Subcutaneous abdominal adipose tissue (tissue), 5 donors: Measurements from ENCODE around the gene PRRT4.
A peak's percentile ranks its signal among the peaks of the same experiment; 100 is the strongest.

Experiments used
- H3K27ac ChIP-seq: one replicate; pipeline ENCODE4 v1.7.0; 2013; ENCODE audit warnings: low read depth, mild to moderate bottlenecking, inconsistent platforms, low read length, moderate library complexity
- H3K27me3 ChIP-seq, 5 donors: one replicate each; pipeline ENCODE4 v1.7.0; 2013; ENCODE audit warnings: low read length in 5 of 5, inconsistent platforms in 1 of 5; ENCODE audit not compliant: control insufficient read depth in 5 of 5, insufficient read depth in 4 of 5
- H3K36me3 ChIP-seq, 5 donors: one replicate each; pipeline ENCODE4 v1.7.0; 2013; ENCODE audit warnings: low read length in 5 of 5; ENCODE audit not compliant: control insufficient read depth in 5 of 5, insufficient read depth in 5 of 5
- H3K4me1 ChIP-seq, 5 donors: one replicate each; pipeline ENCODE4 v1.7.0; 2013; ENCODE audit warnings: low read length in 5 of 5, mild to moderate bottlenecking in 3 of 5, moderate library complexity in 1 of 5; ENCODE audit not compliant: control insufficient read depth in 5 of 5, insufficient read depth in 5 of 5
- H3K4me3 ChIP-seq, 5 donors: one replicate each; pipeline ENCODE4 v1.7.0; 2013; ENCODE audit warnings: low read length in 5 of 5, low read depth in 1 of 5
- H3K9ac ChIP-seq, 5 donors: one replicate each; pipeline ENCODE4 v1.7.0; 2013; ENCODE audit warnings: low read length in 5 of 5, mild to moderate bottlenecking in 4 of 5, moderate library complexity in 3 of 5
- H3K9me3 ChIP-seq, 5 donors: one replicate each; pipeline ENCODE4 v1.7.0; 2013; ENCODE audit warnings: low read length in 5 of 5; ENCODE audit not compliant: control insufficient read depth in 5 of 5
- donor health status: healthy.
- donor health status: healthy.
- donor health status: healthy.
- donor health status: healthy.
- donor health status: healthy.

Gene PRRT4

DNA sequence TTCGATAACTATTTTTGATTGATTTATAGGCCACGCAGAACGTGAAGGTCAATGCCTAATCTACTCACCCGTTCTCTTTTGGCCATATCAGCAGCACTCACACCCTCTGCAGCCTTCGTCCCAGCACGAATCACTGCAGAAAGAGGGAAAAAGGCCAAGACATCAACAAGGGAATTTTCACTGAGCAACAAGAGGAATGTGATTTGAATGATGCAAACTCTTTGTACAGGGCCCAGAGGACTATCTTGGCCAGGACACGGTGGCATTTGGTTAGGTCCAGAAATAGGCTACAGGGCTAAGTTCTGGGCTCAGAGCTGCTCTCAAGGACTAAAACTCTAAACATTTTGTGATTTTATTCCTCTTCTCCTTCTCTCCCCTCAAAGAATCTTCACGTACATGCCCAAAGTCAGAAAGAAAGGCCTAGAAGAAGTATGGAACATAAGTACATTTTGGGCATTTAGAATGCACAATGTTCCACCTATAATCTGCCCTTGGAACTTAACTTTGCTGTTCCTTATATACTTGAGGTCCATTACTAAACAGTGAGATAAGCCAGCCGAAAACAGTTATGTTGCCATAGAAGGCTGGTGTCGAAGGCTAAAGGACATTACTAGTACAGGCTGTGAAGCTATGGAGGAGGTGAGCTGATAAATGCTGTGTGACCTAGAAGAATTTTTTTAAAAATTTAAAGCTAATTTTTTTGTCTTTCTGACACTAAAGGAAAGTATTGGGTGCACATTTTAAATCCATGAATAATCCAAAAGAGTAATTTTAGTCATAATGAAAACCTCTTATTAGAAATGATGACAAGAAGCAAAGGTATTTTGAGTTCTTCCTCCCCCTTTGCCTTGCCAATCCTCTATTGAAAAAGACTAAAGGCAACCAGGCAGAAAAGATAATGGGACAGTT is 37.8 kb downstream of the PRRT4 start:
- no peak overlapping the region for H3K4me3 ChIP-seq
- no peaks in the 10 kb centered on the region for H3K27me3 ChIP-seq
- H3K4me1 ChIP-seq: peaks cover 0 to 40% (median 29%) of the 10 kb centered on the region in 5 donors
- peak overlapping the region; percentile 93 for H3K27ac ChIP-seq
- H3K36me3 ChIP-seq: peaks cover 23 to 87% (median 61%) of the 10 kb centered on the region in 5 donors
- H3K9ac ChIP-seq: peak overlapping the region in 2 of 5 donors; percentile 33 to 37
- no peaks in the 10 kb centered on the region for H3K9me3 ChIP-seq

DNA sequence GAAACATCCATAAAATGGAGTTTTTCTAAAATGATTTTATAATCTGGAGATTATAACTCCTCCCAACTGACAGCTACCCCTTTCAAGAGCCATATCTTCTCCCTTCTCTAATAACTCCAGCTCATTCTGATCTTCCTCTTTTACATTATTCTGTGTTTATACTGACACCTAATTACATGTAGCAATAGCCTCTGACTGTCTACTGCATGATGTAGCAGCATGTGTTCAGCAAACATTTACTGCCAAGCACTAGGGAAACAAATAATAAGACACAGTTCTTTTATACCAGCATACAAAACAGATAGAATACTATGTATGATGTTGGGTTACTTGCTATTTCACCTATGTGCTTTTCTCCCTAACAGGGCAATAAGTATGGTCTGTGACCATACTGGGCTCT is 38.5 kb downstream of the PRRT4 start:
- Histone ChIP-seq H3K36me3 (peaks cover 21 to 85% (median 66%) of the 10 kb centered on the region in 5 donors), H3K9me3 (no peaks in the 10 kb centered on the region), H3K9ac (no peak overlapping the region), H3K4me1 (peaks cover 0 to 40% (median 29%) of the 10 kb centered on the region in 5 donors), H3K4me3 (no peak overlapping the region), H3K27ac (peak overlapping the region; percentile 93), H3K27me3 (no peaks in the 10 kb centered on the region)

DNA sequence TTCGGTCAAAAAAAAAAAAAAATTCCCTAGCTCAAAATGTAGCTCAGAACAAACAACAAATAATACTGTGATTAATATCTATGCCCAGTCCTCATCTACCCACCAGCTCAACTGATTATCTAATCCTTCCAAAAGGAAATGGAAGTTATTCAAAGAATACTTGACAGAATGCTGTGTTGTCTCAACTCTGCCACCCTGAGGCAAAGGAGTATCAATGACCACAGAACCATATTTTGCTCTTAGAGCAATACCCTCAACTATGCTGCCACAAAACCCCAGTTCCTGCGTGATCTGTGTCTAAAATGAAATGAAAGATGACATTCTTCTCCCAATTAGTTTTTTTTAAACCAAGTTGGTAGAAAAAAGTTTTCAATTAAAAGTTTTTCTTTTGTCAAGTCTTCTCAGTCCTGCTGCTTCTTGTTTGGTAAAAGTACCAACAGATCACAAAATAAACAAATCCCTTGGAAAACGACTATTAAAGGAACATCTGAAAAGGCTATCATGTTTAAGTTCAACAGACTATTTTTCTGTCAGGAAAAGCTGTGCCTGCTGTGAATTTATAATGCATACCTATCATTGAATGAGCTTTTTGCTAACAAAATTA is 39.3 kb downstream of the PRRT4 start:
- Histone ChIP-seq H3K9ac (no peak overlapping the region), H3K27ac (peak overlapping the region; percentile 93), H3K4me1 (peaks cover 0 to 40% (median 29%) of the 10 kb centered on the region in 5 donors), H3K36me3 (peaks cover 24 to 85% (median 72%) of the 10 kb centered on the region in 5 donors), H3K9me3 (no peaks in the 10 kb centered on the region), H3K27me3 (no peaks in the 10 kb centered on the region), H3K4me3 (no peak overlapping the region)

DNA sequence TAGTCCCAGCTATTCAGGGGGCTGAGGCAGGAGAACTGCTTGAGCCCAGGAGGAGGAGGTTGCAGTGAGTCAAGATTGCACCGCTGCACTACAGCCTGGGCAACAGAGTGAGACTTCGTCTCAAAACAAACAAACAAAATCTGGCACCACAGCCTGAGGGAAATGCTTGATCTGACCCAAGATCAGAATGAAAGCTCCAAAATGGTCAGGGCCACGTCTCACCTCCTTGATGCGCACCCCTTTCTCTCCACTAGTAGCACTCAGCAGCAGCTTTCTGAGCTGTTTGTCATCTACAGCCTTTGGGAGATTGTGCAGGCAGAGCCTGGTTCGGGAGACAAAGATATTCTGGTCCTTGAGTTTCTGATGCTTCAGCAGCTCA is 40.5 kb downstream of the PRRT4 start:
- Histone ChIP-seq H3K36me3 (peaks cover 31 to 86% (median 76%) of the 10 kb centered on the region in 5 donors), H3K4me3 (no peak overlapping the region), H3K9ac (no peak overlapping the region), H3K4me1 (peaks cover 0 to 40% (median 29%) of the 10 kb centered on the region in 5 donors), H3K27ac (no peak overlapping the region), H3K27me3 (no peaks in the 10 kb centered on the region), H3K9me3 (no peaks in the 10 kb centered on the region)

DNA sequence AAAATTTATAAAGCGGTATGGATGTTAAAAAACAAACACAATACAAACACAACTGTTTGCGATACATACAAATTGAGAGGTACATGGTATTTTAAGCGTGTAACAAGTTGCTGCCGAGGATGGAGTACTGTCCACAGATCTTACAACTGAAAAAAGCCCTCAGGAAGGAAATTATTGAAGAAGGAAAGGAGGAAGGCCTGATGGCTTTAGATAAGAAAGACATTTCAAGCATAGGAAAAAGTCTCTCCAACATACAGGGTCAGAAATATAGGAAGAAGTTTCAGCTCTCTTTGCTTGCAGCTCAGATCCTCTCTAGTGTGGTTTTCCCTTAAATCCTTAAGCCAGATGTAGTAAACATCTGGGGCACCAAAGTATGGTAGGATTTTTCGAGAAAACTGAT is 42.8 kb downstream of the PRRT4 start:
- no peaks in the 10 kb centered on the region for H3K27me3 ChIP-seq
- peaks cover 0 to 23% (median 17%) of the 10 kb centered on the region in 5 donors for H3K4me1 ChIP-seq
- no peak overlapping the region for H3K4me3 ChIP-seq
- no peak overlapping the region for H3K9ac ChIP-seq
- no peaks in the 10 kb centered on the region for H3K9me3 ChIP-seq
- H3K36me3 ChIP-seq: peaks cover 37 to 84% (median 74%) of the 10 kb centered on the region in 5 donors
- no peak overlapping the region for H3K27ac ChIP-seq

DNA sequence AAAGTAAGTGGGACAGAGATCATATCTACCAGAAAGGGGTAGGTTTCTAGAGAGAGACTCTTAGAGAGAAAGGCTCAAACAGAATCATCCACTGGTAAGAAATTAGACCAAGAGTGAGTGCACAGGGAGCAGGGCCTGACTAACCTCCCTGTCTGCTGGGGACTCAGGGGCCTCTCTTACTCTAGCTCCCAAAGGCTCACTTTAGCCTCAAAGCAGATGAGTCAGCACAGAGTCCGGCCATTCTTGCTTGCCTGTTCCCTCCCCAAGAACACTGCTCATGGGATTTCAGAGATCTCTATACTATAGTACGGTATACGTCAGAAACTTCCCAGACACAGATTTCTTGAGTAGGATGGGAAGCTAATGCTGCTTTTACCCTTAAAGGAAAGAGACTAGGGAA is 50.5 kb downstream of the PRRT4 start:
- Histone ChIP-seq H3K27ac (no peak overlapping the region), H3K9me3 (no peaks in the 10 kb centered on the region), H3K4me1 (peaks cover 0 to 10% (median 8%) of the 10 kb centered on the region in 5 donors), H3K9ac (no peak overlapping the region), H3K36me3 (peaks cover 44 to 90% (median 79%) of the 10 kb centered on the region in 5 donors), H3K27me3 (no peaks in the 10 kb centered on the region), H3K4me3 (no peak overlapping the region)

DNA sequence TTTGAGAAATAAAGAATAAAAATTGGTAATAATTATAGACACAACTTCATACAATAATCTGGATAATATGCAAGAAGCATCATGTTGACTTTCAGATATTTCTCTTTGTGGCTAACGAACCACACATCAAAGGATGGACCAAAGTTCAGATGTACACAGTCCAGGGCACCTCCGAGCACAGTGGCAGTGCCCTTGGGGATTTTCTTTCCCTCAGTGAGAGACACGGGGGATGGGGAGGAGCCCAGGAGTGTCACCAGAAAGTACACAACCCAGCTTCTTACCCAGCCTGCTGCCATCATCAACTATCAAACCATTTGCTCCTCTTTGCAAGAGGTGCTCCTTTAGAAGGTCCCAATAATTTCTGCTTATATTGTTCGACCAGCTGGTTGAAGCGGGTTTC is 51.0 kb downstream of the PRRT4 start:
- Histone ChIP-seq H3K9ac (no peak overlapping the region), H3K4me3 (no peak overlapping the region), H3K27ac (no peak overlapping the region), H3K27me3 (no peaks in the 10 kb centered on the region), H3K36me3 (peaks cover 40 to 90% (median 78%) of the 10 kb centered on the region in 5 donors), H3K4me1 (peaks cover 0 to 13% (median 9%) of the 10 kb centered on the region in 5 donors), H3K9me3 (no peaks in the 10 kb centered on the region)

DNA sequence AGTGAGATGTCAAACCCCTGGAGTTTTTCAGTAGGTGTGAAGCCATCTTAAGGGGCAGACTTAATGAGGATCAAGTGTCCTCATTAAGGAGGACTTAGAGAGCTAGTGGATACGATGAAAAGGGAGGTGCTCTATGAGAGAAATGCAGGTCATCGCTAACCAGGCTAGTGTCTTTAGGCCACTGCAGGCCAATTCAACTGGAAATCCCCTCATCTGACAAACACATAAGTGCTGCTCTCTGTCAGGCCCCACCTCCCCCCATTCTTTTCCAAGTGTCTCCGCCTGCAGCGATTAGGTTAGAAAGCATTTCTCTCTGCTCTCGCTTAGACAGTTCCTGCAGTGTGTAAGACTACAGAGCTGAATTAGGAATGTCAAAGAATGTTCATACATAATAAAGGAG is 51.5 kb downstream of the PRRT4 start:
- H3K4me3 ChIP-seq: no peak overlapping the region
- H3K27ac ChIP-seq: no peak overlapping the region
- peaks cover 0 to 18% (median 12%) of the 10 kb centered on the region in 5 donors for H3K4me1 ChIP-seq
- no peaks in the 10 kb centered on the region for H3K27me3 ChIP-seq
- H3K9ac ChIP-seq: no peak overlapping the region
- H3K9me3 ChIP-seq: no peaks in the 10 kb centered on the region
- H3K36me3 ChIP-seq: peaks cover 35 to 89% (median 76%) of the 10 kb centered on the region in 5 donors

DNA sequence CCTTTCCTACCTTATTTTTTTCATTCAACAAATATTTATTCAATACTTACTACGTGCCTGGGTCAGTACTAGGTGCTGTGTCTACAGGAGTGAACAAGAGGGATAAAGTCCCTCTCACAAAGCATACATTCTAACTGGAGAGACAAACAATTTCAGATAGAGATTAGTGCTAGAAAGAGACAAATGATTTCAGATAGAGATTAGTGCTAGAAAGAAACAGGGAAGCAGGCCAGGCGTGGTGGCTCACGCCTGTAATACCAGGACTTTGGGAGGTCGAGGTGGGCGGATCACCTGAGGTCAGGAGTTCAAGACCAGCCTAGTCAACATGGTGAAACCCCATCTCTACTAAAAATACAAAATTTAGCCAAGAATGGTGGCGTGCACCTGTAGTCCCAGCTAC is 52.4 kb downstream of the PRRT4 start:
- Histone ChIP-seq H3K4me1 (peaks cover 0 to 18% (median 12%) of the 10 kb centered on the region in 5 donors), H3K4me3 (no peak overlapping the region), H3K36me3 (peaks cover 34 to 87% (median 69%) of the 10 kb centered on the region in 5 donors), H3K9me3 (no peaks in the 10 kb centered on the region), H3K27ac (no peak overlapping the region), H3K9ac (no peak overlapping the region), H3K27me3 (no peaks in the 10 kb centered on the region)

DNA sequence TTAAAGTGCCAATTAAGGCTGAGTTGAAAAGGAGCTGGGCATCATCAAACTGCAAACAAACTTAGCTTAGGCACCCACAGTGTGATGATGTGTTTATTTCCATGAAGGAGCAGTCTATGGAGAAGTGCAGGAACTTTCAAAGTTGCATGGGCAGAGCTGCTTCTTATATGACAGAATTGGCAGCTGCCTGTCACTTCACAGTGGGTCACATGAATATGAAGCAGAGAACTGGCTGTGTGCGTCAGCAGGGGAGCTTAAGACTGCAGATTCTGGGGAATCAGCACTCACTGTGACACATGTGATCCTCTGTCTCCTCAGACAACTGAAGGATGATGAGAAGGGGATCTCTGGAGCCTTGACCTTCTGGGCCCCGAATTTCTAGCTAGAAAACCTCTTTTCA is 54.4 kb downstream of the PRRT4 start:
- H3K4me1 ChIP-seq: peaks cover 0 to 26% (median 20%) of the 10 kb centered on the region in 5 donors
- no peaks in the 10 kb centered on the region for H3K27me3 ChIP-seq
- H3K4me3 ChIP-seq: no peak overlapping the region
- peaks cover 23 to 75% (median 60%) of the 10 kb centered on the region in 5 donors for H3K36me3 ChIP-seq
- no peaks in the 10 kb centered on the region for H3K9me3 ChIP-seq
- H3K9ac ChIP-seq: no peak overlapping the region
- H3K27ac ChIP-seq: peak overlapping the region; percentile 19
